Cardiac muscle cell (in vitro differentiated cells and primary cell): ENCODE results near the gene PLCL2. TPM values are rescaled to one million over a fixed set of nuclear protein-coding genes. Genes with fewer than 3 reads are reported as not detected.

Experiments used
- DNase-seq, 2 donors: peaks; one replicate each; pipeline versions ENCODE4 v3.0.0 to v3.0.0-alpha.2; 2010 to 2017; ENCODE audit warnings: low read depth in 1 of 2, low spot score in 1 of 2
- H3K27ac ChIP-seq: fragments of 200-600 bp; sonication (generic); 2 replicates; pipeline ENCODE4 v1.5.1; 2016
- H3K27me3 ChIP-seq: fragments of 200-600 bp; sonication (generic); 2 replicates; pipeline ENCODE4 v1.6.0; 2016; ENCODE audit warnings: control low read depth
- H3K36me3 ChIP-seq: fragments of 200-600 bp; sonication (generic); 2 replicates; pipeline ENCODE4 v1.5.1; 2016; ENCODE audit warnings: control low read depth
- H3K4me1 ChIP-seq: fragments of 200-600 bp; sonication (generic); 2 replicates; pipeline ENCODE4 v1.8.1; 2017; ENCODE audit warnings: low read depth, mild to moderate bottlenecking, mixed run types
- H3K4me3 ChIP-seq: fragments of 200-600 bp; sonication (generic); 2 replicates; pipeline ENCODE4 v1.5.1; 2016; ENCODE audit warnings: mild to moderate bottlenecking
- H3K9me3 ChIP-seq: fragments of 200-600 bp; sonication (generic); 2 replicates; pipeline ENCODE4 v1.5.1; 2017; ENCODE audit warnings: low read depth, mild to moderate bottlenecking, control low read depth
- polyA plus RNA-seq: library from polyadenylated mRNA; unstranded; fragments of >200 nt; fragmentation: Nextera tagmentation; extraction: Ambion mirVana; gene quantifications from 2 replicates; pipeline ENCODE4 v1.2.1, GENCODE V29; 2016
- total RNA-seq: library from RNA; depleted of rRNA; stranded (reverse); fragments of >200 nt; gene quantifications from 2 replicates; pipeline ENCODE4 v1.2.3, GENCODE V29; 2016
- TF ChIP-seq, protein P1 (sequence below): IDR thresholded peaks from 2 replicates; pipeline ENCODE4 v1.5.1; 2012; ENCODE audit warnings: low read depth, mild to moderate bottlenecking, low read length

Gene PLCL2
- total and polyA plus RNA-seq, 2 experiments from 2014 or later: 17.3 to 49.1 TPM

DNA sequence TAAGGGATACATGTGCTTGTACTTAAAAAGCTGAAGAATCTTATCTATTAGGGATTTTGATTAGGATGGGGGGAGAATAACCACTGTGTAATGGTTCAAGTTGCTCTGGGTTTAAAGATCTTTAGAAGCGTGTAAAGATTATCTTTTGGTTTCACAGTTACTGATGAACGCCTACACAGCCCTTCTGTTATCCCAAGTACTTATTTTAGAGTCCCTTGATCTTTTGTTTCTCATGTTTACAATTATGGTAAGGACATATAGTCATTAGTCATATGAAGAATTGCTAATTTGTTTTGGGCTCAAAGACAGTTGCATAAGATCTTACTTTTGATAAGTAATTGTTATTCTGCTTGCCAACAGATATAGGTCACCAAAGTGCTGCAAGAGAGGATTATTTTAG lies 160.1 kb downstream of the PLCL2 start:
- Histone ChIP-seq H3K9me3 (no peaks in the 10 kb centered on the region), H3K4me1 (peaks cover 22% of the 10 kb centered on the region), H3K27ac (no peak overlapping the region), H3K4me3 (no peak overlapping the region), H3K27me3 (no peaks in the 10 kb centered on the region), H3K36me3 (no peaks in the 10 kb centered on the region)
- DNase-seq: no peak
- TF ChIP-seq, protein P1, sequence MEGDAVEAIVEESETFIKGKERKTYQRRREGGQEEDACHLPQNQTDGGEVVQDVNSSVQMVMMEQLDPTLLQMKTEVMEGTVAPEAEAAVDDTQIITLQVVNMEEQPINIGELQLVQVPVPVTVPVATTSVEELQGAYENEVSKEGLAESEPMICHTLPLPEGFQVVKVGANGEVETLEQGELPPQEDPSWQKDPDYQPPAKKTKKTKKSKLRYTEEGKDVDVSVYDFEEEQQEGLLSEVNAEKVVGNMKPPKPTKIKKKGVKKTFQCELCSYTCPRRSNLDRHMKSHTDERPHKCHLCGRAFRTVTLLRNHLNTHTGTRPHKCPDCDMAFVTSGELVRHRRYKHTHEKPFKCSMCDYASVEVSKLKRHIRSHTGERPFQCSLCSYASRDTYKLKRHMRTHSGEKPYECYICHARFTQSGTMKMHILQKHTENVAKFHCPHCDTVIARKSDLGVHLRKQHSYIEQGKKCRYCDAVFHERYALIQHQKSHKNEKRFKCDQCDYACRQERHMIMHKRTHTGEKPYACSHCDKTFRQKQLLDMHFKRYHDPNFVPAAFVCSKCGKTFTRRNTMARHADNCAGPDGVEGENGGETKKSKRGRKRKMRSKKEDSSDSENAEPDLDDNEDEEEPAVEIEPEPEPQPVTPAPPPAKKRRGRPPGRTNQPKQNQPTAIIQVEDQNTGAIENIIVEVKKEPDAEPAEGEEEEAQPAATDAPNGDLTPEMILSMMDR: no peak

DNA sequence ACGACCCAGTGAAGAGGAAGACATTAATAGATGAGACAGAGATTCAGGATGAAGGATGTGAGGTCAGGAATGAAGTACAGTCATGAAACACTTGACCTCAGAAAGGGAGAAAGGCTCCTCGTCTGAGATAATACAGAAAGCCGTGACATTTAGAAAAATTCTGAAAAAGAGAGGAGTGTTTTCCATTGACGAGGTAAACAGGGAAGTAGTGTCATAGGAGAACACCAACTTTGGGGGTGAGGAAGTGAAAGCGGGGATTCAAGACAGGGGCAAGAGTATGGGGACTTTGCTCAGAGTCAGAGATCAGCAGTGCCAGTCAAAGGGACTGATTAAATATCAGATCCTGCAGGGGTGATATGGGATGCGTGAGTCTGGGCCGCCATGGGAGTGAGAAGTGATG lies 160.9 kb downstream of the PLCL2 start:
- H3K4me1 ChIP-seq: peaks cover 15% of the 10 kb centered on the region
- H3K27me3 ChIP-seq: no peaks in the 10 kb centered on the region
- no peaks in the 10 kb centered on the region for H3K36me3 ChIP-seq
- no peak overlapping the region for H3K27ac ChIP-seq
- no peak overlapping the region for H3K4me3 ChIP-seq
- H3K9me3 ChIP-seq: no peaks in the 10 kb centered on the region
- no peak for DNase-seq
- TF ChIP-seq, protein P1: no peak

DNA sequence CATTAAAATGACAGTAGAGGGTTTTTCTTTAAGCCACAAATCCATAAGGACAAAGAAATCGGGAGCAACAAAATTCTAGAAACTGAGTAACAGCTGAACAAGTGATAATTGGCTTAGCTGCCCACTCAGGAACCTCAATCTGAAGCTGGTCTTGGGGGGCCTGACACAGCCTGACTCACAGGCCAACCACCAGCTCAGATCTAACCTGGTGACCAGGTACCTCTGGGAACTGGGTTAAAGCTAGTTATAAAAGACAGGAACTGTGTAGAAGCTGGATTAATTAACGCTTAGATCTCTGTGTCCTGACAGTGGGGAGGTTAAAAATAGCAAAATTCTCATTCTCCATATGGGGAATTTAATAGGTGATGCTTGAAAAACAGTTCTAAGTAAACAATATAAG lies 161.9 kb downstream of the PLCL2 start:
- Histone ChIP-seq H3K4me1 (peaks cover 15% of the 10 kb centered on the region), H3K36me3 (no peaks in the 10 kb centered on the region), H3K9me3 (no peaks in the 10 kb centered on the region), H3K27ac (no peak overlapping the region), H3K4me3 (no peak overlapping the region), H3K27me3 (no peaks in the 10 kb centered on the region)
- DNase-seq: no peak
- TF ChIP-seq, protein P1: no peak

DNA sequence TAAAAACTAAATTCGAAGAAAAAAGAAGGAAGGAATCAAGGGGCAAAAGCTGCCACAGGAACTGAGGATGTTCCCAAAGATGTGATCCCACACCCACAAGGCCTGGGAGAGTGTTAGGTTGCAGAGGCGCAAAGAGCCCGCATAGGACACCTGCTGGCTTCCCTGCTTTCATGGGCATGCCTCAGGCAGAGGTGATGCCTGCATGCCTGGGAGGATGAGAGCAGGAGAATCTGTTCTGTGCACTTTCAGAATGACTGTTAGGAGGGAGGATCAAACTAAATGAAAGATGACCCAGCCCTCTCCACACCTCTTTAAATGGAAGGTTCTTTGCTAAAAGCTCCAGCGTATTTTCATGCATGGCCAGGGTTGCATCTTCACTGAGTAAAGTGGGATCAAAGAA lies 162.4 kb downstream of the PLCL2 start:
- no peaks in the 10 kb centered on the region for H3K36me3 ChIP-seq
- TF ChIP-seq, protein P1: no peak
- no peak for DNase-seq
- H3K9me3 ChIP-seq: no peaks in the 10 kb centered on the region
- H3K4me3 ChIP-seq: no peak overlapping the region
- H3K27me3 ChIP-seq: no peaks in the 10 kb centered on the region
- H3K27ac ChIP-seq: no peak overlapping the region
- H3K4me1 ChIP-seq: peaks cover 15% of the 10 kb centered on the region

DNA sequence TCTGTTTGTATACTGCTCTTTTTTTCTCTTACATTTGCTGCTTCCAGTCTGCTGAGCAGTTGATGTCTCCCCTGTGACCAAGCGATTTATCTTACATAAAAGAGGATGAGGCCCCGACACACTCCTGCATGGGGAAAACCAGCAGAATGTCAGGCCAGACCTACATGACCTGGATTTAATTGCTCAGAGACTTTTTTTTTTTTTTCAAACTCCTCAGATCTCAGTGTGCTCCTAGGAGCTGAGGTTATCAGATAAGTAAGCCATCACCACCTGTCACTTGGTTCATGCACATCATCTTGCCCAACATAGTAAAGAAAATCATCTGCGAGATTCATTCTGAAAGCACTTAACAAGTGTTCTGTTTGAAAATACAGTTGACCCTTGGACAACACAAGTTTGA lies 163.1 kb downstream of the PLCL2 start:
- TF ChIP-seq, protein P1: no peak
- Histone ChIP-seq H3K36me3 (no peaks in the 10 kb centered on the region), H3K9me3 (no peaks in the 10 kb centered on the region), H3K4me3 (no peak overlapping the region), H3K4me1 (peaks cover 15% of the 10 kb centered on the region), H3K27me3 (no peaks in the 10 kb centered on the region), H3K27ac (no peak overlapping the region)
- DNase-seq: no peak

DNA sequence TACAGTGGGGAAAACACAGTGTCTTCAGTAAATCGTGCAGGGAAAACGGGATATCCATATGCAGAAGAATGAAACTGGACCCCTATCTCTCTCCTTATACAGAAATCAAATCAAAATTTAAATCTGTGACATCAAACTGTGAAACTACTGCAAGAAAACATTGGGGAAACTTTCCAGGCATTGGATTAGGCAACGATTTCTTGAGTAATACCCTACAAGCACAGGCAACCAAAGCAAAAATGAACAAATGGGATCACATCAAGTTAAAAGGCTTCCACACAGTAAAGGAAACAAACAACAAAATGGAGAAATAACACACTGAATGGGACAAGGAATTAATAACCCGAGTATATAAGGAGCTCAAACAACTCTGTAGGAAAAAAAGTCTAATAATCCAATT lies 165.3 kb downstream of the PLCL2 start:
- Histone ChIP-seq H3K4me3 (no peak overlapping the region), H3K9me3 (no peaks in the 10 kb centered on the region), H3K27ac (no peak overlapping the region), H3K27me3 (no peaks in the 10 kb centered on the region), H3K36me3 (no peaks in the 10 kb centered on the region), H3K4me1 (peaks cover 6% of the 10 kb centered on the region)
- TF ChIP-seq, protein P1: no peak
- DNase-seq: peak in 1 of 2 donors; percentile 27
